ENCODE results near the gene PRRT3.
A peak's percentile ranks its signal among the peaks of the same experiment; 100 is the strongest.

PRRT3 gene

GRCh38 chr3:9918261-9919038 lies 33.8 kb downstream of the PRRT3 start:
- H3K4me3 ChIP-seq (replicated peaks; ENCODE audit: low read depth, low read length): no peak overlapping the region
- TF ChIP-seq, protein P1, sequence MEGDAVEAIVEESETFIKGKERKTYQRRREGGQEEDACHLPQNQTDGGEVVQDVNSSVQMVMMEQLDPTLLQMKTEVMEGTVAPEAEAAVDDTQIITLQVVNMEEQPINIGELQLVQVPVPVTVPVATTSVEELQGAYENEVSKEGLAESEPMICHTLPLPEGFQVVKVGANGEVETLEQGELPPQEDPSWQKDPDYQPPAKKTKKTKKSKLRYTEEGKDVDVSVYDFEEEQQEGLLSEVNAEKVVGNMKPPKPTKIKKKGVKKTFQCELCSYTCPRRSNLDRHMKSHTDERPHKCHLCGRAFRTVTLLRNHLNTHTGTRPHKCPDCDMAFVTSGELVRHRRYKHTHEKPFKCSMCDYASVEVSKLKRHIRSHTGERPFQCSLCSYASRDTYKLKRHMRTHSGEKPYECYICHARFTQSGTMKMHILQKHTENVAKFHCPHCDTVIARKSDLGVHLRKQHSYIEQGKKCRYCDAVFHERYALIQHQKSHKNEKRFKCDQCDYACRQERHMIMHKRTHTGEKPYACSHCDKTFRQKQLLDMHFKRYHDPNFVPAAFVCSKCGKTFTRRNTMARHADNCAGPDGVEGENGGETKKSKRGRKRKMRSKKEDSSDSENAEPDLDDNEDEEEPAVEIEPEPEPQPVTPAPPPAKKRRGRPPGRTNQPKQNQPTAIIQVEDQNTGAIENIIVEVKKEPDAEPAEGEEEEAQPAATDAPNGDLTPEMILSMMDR (IDR thresholded peaks at IDR 0.05; ENCODE audit: low read depth, low read length, missing control alignments): no peak
- DNase-seq (ENCODE audit: extremely low read depth, low read depth): no peak

DNA sequence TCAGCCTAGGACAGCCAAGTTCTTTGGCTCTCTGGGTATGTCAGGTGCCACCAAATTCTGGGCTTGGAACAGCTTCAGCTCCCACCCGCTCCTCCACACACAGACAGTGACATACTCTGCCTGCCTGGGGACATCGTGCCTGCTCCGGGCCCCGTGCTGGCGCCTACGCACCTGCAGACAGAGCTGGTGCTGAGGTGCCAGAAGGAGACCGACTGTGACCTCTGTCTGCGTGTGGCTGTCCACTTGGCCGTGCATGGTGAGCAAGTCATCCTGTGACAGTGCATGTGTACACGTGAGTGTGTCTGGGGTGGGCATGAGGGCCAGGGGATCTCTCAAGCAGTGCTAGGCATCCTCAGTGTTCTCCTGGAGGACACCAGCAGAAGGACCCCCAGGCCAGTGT lies 34.4 kb downstream of the PRRT3 start:
- TF ChIP-seq, protein P1 (IDR thresholded peaks at IDR 0.05; ENCODE audit: low read depth, low read length, missing control alignments): no peak
- H3K4me3 ChIP-seq (replicated peaks; ENCODE audit: low read depth, low read length): peak overlapping the region; percentile 56
- no peak for DNase-seq (ENCODE audit: extremely low read depth, low read depth)

DNA sequence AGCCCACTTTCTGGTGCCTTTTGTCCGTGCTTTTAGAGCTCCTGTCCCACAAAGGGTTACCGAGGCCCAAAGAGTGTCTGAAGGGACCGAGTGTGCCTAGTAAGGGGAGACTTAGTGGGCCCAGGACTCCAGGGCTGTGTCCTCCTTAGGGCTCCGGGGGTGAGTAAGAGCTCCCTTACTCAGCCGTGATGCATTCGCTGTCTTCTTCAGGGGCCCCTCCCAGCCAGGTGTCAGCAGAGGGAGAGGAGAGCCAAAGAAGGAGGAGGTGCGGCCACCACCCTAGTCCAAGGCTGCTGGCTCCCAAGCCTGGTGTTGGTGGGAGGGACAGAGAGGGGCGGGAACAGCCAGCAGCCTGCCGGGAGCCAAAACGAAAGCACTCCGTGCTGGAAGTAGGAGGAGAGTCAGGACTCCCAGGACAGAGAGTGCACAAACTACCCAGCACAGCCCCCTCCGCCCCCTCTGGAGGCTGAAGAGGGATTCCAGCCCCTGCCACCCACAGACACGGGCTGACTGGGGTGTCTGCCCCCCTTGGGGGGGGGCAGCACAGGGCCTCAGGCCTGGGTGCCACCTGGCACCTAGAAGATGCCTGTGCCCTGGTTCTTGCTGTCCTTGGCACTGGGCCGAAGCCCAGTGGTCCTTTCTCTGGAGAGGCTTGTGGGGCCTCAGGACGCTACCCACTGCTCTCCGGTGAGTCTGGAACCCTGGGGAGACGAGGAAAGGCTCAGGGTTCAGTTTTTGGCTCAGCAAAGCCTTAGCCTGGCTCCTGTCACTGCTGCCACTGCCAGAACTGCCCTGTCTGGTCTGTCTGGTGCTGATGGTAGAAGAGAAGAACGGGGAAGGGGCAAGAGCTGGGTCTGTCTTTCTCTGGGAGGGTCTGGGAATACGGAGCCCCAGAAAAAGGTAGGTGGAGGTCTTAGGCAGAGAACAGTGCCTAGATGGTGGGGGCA lies 35.2 kb downstream of the PRRT3 start, which contains the start of gene IL17RC:
IL17RC (plus strand) TSS at position 365 of the 947 bp plus-strand sequence; CDS start at position 583, 218 bp downstream.
- peak; percentile 72 for DNase-seq (ENCODE audit: extremely low read depth, low read depth)
- TF ChIP-seq, protein P1 (IDR thresholded peaks at IDR 0.05; ENCODE audit: low read depth, low read length, missing control alignments): no peak
- H3K4me3 ChIP-seq (replicated peaks; ENCODE audit: low read depth, low read length): peak within 1 kb of the TSS; percentile 56

DNA sequence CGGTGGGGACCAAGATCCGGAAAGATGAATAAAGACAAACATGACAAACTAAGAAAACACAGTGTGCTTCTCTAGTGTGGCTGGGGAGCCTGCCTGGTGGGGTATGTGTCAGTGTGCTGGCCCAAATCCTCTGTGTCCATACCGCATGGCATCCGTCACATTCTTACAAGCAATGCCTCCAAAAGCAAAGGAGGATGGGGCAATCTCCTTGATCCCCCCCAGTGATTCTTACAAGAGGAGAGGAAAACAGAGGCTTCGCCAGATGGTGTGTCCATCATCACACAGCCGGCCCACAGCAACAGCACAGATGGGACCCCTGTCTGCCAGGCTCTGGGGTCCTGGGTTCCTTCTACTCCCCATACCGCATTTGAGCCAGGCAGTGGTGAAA lies 35.9 kb downstream of the PRRT3 start:
- peak overlapping the region; percentile 56 for H3K4me3 ChIP-seq (replicated peaks; ENCODE audit: low read depth, low read length)
- DNase-seq (ENCODE audit: extremely low read depth, low read depth): no peak

DNA sequence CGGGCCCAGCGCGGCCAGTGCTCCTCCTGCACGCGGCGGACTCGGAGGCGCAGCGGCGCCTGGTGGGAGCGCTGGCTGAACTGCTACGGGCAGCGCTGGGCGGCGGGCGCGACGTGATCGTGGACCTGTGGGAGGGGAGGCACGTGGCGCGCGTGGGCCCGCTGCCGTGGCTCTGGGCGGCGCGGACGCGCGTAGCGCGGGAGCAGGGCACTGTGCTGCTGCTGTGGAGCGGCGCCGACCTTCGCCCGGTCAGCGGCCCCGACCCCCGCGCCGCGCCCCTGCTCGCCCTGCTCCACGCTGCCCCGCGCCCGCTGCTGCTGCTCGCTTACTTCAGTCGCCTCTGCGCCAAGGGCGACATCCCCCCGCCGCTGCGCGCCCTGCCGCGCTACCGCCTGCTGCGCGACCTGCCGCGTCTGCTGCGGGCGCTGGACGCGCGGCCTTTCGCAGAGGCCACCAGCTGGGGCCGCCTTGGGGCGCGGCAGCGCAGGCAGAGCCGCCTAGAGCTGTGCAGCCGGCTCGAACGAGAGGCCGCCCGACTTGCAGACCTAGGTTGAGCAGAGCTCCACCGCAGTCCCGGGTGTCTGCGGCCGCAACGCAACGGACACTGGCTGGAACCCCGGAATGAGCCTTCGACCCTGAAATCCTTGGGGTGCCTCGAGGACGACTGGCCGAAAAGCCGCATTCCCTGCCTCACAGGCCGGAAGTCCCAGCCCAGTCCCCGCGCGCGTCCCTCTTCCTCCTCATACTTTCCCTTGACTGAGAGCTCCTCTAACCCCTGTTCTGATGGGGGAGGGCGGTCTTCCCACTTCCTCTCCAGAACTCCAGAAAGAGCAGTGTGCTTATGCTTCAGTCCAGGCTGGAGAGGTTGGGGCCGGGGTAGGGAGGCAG lies 36.7 kb downstream of the PRRT3 start:
- peak overlapping the region; percentile 56 for H3K4me3 ChIP-seq (replicated peaks; ENCODE audit: low read depth, low read length)
- no peak for DNase-seq (ENCODE audit: extremely low read depth, low read depth)
- TF ChIP-seq, protein P1 (IDR thresholded peaks at IDR 0.05; ENCODE audit: low read depth, low read length, missing control alignments): peak; percentile 26

More for the DNA sequence above, 35.9 kb downstream of the PRRT3 start:
- TF ChIP-seq, protein P1 (IDR thresholded peaks at IDR 0.05; ENCODE audit: low read depth, low read length, missing control alignments): no peak
